Sigmoid colon (tissue), 4 donors: ENCODE results near the gene BAZ1B.

Source experiments
- EP300 ChIP-seq, 4 donors: sonication (generic); formaldehyde crosslinking; IDR thresholded peaks; one replicate each; pipeline ENCODE4 v1.6.1; 2017; ENCODE audit warnings: antibody characterized with exemption in 4 of 4
- POLR2A ChIP-seq, 2 donors: fragments of 450-650 bp; IDR thresholded peaks; one replicate each; pipeline ENCODE4 v1.6.1; 2016; ENCODE audit warnings: antibody characterized with exemption in 2 of 2, mild to moderate bottlenecking in 2 of 2, moderate library complexity in 2 of 2
- TF ChIP-seq, protein P1 (sequence below), 4 experiments: fragments of 450-650 bp in 3 of 4; fragments of 200-600 bp in 1 of 4; IDR thresholded peaks; one replicate each; pipeline ENCODE4 v1.5.1; 2016 to 2019; ENCODE audit warnings: antibody characterized with exemption in 4 of 4, mild to moderate bottlenecking in 3 of 4, moderate library complexity in 2 of 4

DNA sequence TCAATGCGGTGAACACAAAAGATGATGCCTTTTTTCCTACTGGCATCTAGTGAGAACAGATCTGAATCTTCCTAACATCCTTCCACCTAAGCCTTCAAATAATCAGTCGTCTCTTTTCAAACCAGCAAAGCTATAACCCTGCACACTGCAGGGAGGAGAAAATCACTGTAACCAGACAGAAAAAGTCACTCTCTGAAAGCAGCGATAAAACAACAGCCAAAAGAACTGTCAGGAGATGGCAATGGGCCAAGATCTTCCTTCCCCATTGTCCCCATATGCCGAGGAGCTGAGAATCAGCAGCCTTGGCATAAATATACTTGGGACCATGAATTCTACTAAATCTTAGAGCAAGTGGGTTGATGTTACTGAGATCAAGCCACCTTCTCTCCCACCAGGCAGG, 75.4 kb downstream of the BAZ1B start:
- TF ChIP-seq POLR2A (IDR thresholded peaks at IDR 0.05), result no peak
- TF ChIP-seq, protein P1, sequence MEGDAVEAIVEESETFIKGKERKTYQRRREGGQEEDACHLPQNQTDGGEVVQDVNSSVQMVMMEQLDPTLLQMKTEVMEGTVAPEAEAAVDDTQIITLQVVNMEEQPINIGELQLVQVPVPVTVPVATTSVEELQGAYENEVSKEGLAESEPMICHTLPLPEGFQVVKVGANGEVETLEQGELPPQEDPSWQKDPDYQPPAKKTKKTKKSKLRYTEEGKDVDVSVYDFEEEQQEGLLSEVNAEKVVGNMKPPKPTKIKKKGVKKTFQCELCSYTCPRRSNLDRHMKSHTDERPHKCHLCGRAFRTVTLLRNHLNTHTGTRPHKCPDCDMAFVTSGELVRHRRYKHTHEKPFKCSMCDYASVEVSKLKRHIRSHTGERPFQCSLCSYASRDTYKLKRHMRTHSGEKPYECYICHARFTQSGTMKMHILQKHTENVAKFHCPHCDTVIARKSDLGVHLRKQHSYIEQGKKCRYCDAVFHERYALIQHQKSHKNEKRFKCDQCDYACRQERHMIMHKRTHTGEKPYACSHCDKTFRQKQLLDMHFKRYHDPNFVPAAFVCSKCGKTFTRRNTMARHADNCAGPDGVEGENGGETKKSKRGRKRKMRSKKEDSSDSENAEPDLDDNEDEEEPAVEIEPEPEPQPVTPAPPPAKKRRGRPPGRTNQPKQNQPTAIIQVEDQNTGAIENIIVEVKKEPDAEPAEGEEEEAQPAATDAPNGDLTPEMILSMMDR (IDR thresholded peaks at IDR 0.05), result no peak
- TF ChIP-seq EP300 (IDR thresholded peaks at IDR 0.05), result no peak
